CD4-positive, alpha-beta memory T cell (primary cell): ENCODE data around the gene IRF6. TPM values are rescaled to one million over a fixed set of nuclear protein-coding genes. Genes with fewer than 3 reads are reported as not detected.
A peak's percentile ranks its signal among the peaks of the same experiment; 100 is the strongest.

ENCODE experiments used
- CTCF ChIA-PET: fragments of 350-600 bp; sonication (Branson Sonifier 250); formaldehyde crosslinking; loops from one replicate; lab custom pipeline; 2021; ENCODE audit warnings: inconsistent platforms; ENCODE audit not compliant: partially characterized antibody; lab: Charles Lee
- POLR2A ChIA-PET: fragments of 350-600 bp; sonication (Branson Sonifier 250); formaldehyde crosslinking; loops from one replicate; lab custom pipeline; 2021; ENCODE audit not compliant: partially characterized antibody; lab: Charles Lee
- DNase-seq, 5 donors: peaks; one replicate each; pipeline versions ENCODE4 v3.0.0 to v3.0.0-alpha.2; 2020 to 2022; ENCODE audit warnings: mixed read lengths in 1 of 5
- H3K27ac ChIP-seq: one replicate; pipeline ENCODE4 v1.7.0; 2013; ENCODE audit warnings: low read depth, low read length
- H3K27me3 ChIP-seq: 2 replicates; pipeline ENCODE4 v1.7.0; 2013; ENCODE audit warnings: mild to moderate bottlenecking, low read length, moderate library complexity; ENCODE audit not compliant: insufficient read depth
- H3K36me3 ChIP-seq: 2 replicates; pipeline ENCODE4 v1.7.0; 2013; ENCODE audit warnings: mild to moderate bottlenecking, low read length, moderate library complexity; ENCODE audit not compliant: insufficient read depth
- H3K4me1 ChIP-seq: 2 replicates; pipeline ENCODE4 v1.7.0; 2013; ENCODE audit warnings: mild to moderate bottlenecking, low read length, moderate library complexity; ENCODE audit not compliant: insufficient read depth
- H3K4me3 ChIP-seq, 2 donors: one replicate each; pipeline ENCODE4 v1.7.0; 2013; ENCODE audit warnings: low read length in 2 of 2, mild to moderate bottlenecking in 1 of 2
- H3K9me3 ChIP-seq, 2 donors: one replicate each; pipeline ENCODE4 v1.7.0; 2013; ENCODE audit warnings: low read length in 2 of 2, control low read depth in 1 of 2; ENCODE audit not compliant: control insufficient read depth in 1 of 2
- H3K27ac Mint-ChIP-seq, 7 donors: one replicate each; pipeline ENCODE4 v1.8.0; 2020 to 2021; ENCODE audit warnings: mixed read lengths in 7 of 7, mild to moderate bottlenecking in 6 of 7, inconsistent platforms in 3 of 7, moderate library complexity in 3 of 7
- H3K27me3 Mint-ChIP-seq, 2 donors: one replicate each; pipeline ENCODE4 v1.8.0; 2020 to 2021; ENCODE audit warnings: mixed read lengths in 2 of 2
- H3K36me3 Mint-ChIP-seq, 2 donors: one replicate each; pipeline ENCODE4 v1.8.0; 2020 to 2021; ENCODE audit warnings: mixed read lengths in 2 of 2, inconsistent platforms in 1 of 2, mild to moderate bottlenecking in 1 of 2
- H3K4me1 Mint-ChIP-seq, 4 donors: one replicate each; pipeline ENCODE4 v1.8.0; 2020 to 2021; ENCODE audit warnings: mixed read lengths in 4 of 4, mild to moderate bottlenecking in 1 of 4
- H3K4me3 Mint-ChIP-seq, 8 donors: one replicate each; pipeline ENCODE4 v1.8.0; 2020 to 2021; ENCODE audit warnings: mixed read lengths in 8 of 8, mild to moderate bottlenecking in 7 of 8, moderate library complexity in 6 of 8, inconsistent platforms in 3 of 8
- H3K9me3 Mint-ChIP-seq, 8 donors: one replicate each; pipeline ENCODE4 v1.8.0; 2020 to 2021; ENCODE audit warnings: mixed read lengths in 8 of 8, mild to moderate bottlenecking in 5 of 8, inconsistent platforms in 3 of 8, moderate library complexity in 1 of 8
- intact Hi-C: fragments of 100-400 bp; cut with micrococcal nuclease; formaldehyde crosslinking; loops from one replicate; pipeline ENCODE4 v1.15.1; 2023
- polyA plus RNA-seq, 2 donors: library from polyadenylated mRNA; unstranded; fragments of 300-500 nt; fragmentation: Illumina TruSeq; gene quantifications; one replicate each; pipeline ENCODE4 v1.2.3, GENCODE V29; 2021
- total RNA-seq, 2 experiments: library from RNA; stranded (reverse); gene quantifications; one replicate each; pipeline ENCODE4 v1.2.3, GENCODE V29; 2021

IRF6 gene
- total and polyA plus RNA-seq, 4 experiments from 2014 or later = 0.15 to 0.50 (median 0.42) TPM; not detected in 1

- ChIA-PET POLR2A (interaction anchor here (0.7 kb wide), 1 partner anchor 42 kb away, joined by 3 read pairs; no protein-coding TSS in a partner anchor), CTCF (interaction anchor here (0.6 to 4.3 kb wide), 4 partner anchors 8 to 43 kb away, joined by 3 to 58 read pairs (median 10); partner anchors contain the start of gene UTP25)
- Mint-ChIP-seq H3K4me3 (no peak overlapping the region), H3K27ac (peak overlapping the region in 3 of 7 donors; percentile 50 to 62 (median 53)), H3K4me1 (peaks cover 2 to 12% (median 4%) of the 10 kb centered on the region in 4 donors), H3K27me3 (peaks cover 7 to 17% of the 10 kb centered on the region in 2 donors), H3K9me3 (no peaks in the 10 kb centered on the region), H3K36me3 (no peaks in the 10 kb centered on the region)
- H3K9me3 ChIP-seq = no peaks in the 10 kb centered on the region
- no peaks in the 10 kb centered on the region for H3K36me3 ChIP-seq
- H3K27me3 ChIP-seq = no peaks in the 10 kb centered on the region
- no peak overlapping the region for H3K4me3 ChIP-seq
- H3K4me1 ChIP-seq = peaks cover 7% of the 10 kb centered on the region
- intact Hi-C loops = no loop called here
- H3K27ac ChIP-seq = no peak overlapping the region
- no peak for DNase-seq
Measured at GRCh38 chr1:209815931-209816341, 10.0 kb upstream of the IRF6 start.

- peaks cover 2 to 12% (median 4%) of the 10 kb centered on the region in 4 donors for H3K4me1 Mint-ChIP-seq
- H3K4me1 ChIP-seq = peaks cover 7% of the 10 kb centered on the region
- H3K4me3 Mint-ChIP-seq = no peak overlapping the region
- DNase-seq = peak in 2 of 5 donors; percentile 11 to 12
- no peaks in the 10 kb centered on the region for H3K36me3 ChIP-seq
- CTCF ChIA-PET = interaction anchor here (0.6 to 4.3 kb wide), 4 partner anchors 9 to 44 kb away, joined by 3 to 58 read pairs (median 10); partner anchors contain the start of gene UTP25
- intact Hi-C loops = no loop called here
- H3K27me3 ChIP-seq = no peaks in the 10 kb centered on the region
- peak overlapping the region in 3 of 7 donors; percentile 50 to 75 (median 62) for H3K27ac Mint-ChIP-seq
- peaks cover 4 to 14% of the 10 kb centered on the region in 2 donors for H3K27me3 Mint-ChIP-seq
- POLR2A ChIA-PET = interaction anchor here (0.9 kb wide), 1 partner anchor 9 kb away, joined by 3 read pairs; no protein-coding TSS in a partner anchor
- H3K4me3 ChIP-seq = no peak overlapping the region
- H3K9me3 Mint-ChIP-seq = no peaks in the 10 kb centered on the region
- H3K9me3 ChIP-seq = no peaks in the 10 kb centered on the region
- no peak overlapping the region for H3K27ac ChIP-seq
- no peaks in the 10 kb centered on the region for H3K36me3 Mint-ChIP-seq
Measured at GRCh38 chr1:209815490-209815889, 9.5 kb upstream of the IRF6 start.

- POLR2A ChIA-PET = no interaction called here
Measured at GRCh38 chr1:209813902-209814301, 8.0 kb upstream of the IRF6 start.

DNA sequence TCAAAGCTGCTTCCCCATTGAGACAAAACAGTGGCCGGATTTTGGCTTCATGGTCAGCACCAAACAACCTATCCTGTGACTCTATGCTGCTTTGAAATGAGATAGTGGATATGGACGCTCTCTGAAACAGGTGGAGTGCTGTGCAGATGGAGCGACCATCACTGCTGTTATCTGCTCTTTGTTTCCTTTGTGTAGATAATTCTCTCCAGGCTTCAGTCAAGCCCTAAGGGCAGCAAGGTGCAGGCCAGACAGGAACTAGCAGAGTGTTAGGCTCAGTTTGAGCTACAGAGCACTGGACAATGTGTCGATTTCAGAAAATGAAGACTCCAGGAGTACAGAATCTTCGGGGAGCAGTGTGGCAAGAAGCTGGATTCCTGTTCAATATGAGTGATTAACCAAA lies 4.8 kb upstream of the IRF6 start:
- H3K9me3 Mint-ChIP-seq = no peaks in the 10 kb centered on the region
- no peak overlapping the region for H3K4me3 Mint-ChIP-seq
- H3K4me1 ChIP-seq = peaks cover 10% of the 10 kb centered on the region
- H3K4me1 Mint-ChIP-seq = peaks cover 4 to 14% (median 8%) of the 10 kb centered on the region in 4 donors
- POLR2A ChIA-PET = no interaction called here
- no peak for DNase-seq
- H3K27ac ChIP-seq = no peak overlapping the region
- CTCF ChIA-PET = interaction anchor here (3.8 kb wide), 1 partner anchor 12 kb away, joined by 46 read pairs; no protein-coding TSS in a partner anchor
- H3K4me3 ChIP-seq = no peak overlapping the region
- intact Hi-C loops = no loop called here
- H3K36me3 ChIP-seq = no peaks in the 10 kb centered on the region
- H3K27me3 Mint-ChIP-seq = peaks cover 0 to 2% of the 10 kb centered on the region in 2 donors
- no peaks in the 10 kb centered on the region for H3K36me3 Mint-ChIP-seq
- no peaks in the 10 kb centered on the region for H3K9me3 ChIP-seq
- no peaks in the 10 kb centered on the region for H3K27me3 ChIP-seq
- no peak overlapping the region for H3K27ac Mint-ChIP-seq

More at GRCh38 chr1:209813902-209814301, 8.0 kb upstream of the IRF6 start:
- no peaks in the 10 kb centered on the region for H3K9me3 Mint-ChIP-seq
- H3K36me3 Mint-ChIP-seq = no peaks in the 10 kb centered on the region
- CTCF ChIA-PET = interaction anchor here (1.4 to 4.3 kb wide), 3 partner anchors 10 to 26 kb away, joined by 3 to 58 read pairs (median 15); partner anchors contain the start of gene UTP25
- H3K27ac Mint-ChIP-seq = no peak overlapping the region
- no peak overlapping the region for H3K4me3 ChIP-seq
- no peaks in the 10 kb centered on the region for H3K36me3 ChIP-seq
- H3K27me3 ChIP-seq = no peaks in the 10 kb centered on the region
- H3K4me1 ChIP-seq = peaks cover 7% of the 10 kb centered on the region
- H3K27me3 Mint-ChIP-seq = peaks cover 2 to 11% of the 10 kb centered on the region in 2 donors
- intact Hi-C loops = no loop called here
- H3K4me3 Mint-ChIP-seq = no peak overlapping the region
- no peaks in the 10 kb centered on the region for H3K9me3 ChIP-seq
- no peak overlapping the region for H3K27ac ChIP-seq
- H3K4me1 Mint-ChIP-seq = peaks cover 2 to 12% (median 4%) of the 10 kb centered on the region in 4 donors
- no peak for DNase-seq

DNA sequence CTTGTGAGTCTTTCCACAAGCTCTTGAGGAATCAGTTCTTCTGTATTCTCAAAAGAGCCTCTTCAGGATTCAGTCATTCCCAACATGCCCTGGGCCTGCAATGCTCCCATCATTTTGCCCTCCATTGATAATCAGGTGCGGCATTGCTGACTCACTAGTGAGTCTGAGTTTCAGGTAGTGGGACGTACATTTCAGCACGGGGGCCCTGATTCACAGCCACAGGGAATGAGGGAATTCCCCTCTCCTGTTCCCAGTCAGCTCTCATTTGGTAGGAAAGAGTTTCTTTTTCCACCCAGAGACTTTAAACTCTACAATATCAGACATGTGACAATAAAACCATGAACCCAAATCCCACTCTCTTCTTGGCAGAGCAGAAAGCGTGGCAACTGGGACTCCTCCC lies 3.7 kb upstream of the IRF6 start:
- peak overlapping the region in 1 of 7 donors; percentile 62 for H3K27ac Mint-ChIP-seq
- no peak for DNase-seq
- ChIA-PET POLR2A (no interaction called here), CTCF (interaction anchor here (3.8 kb wide), 1 partner anchor 13 kb away, joined by 46 read pairs; no protein-coding TSS in a partner anchor)
- intact Hi-C loops = no loop called here
- Histone ChIP-seq H3K27ac (no peak overlapping the region), H3K27me3 (no peaks in the 10 kb centered on the region), H3K9me3 (no peaks in the 10 kb centered on the region), H3K36me3 (no peaks in the 10 kb centered on the region), H3K4me3 (no peak overlapping the region), H3K4me1 (peaks cover 12% of the 10 kb centered on the region)
- no peaks in the 10 kb centered on the region for H3K9me3 Mint-ChIP-seq
- no peak overlapping the region for H3K4me3 Mint-ChIP-seq
- peaks cover 6 to 13% (median 7%) of the 10 kb centered on the region in 4 donors for H3K4me1 Mint-ChIP-seq
- H3K36me3 Mint-ChIP-seq = no peaks in the 10 kb centered on the region
- peaks cover 0 to 2% of the 10 kb centered on the region in 2 donors for H3K27me3 Mint-ChIP-seq

- no peak for DNase-seq
- no peak overlapping the region for H3K4me3 Mint-ChIP-seq
- H3K27me3 Mint-ChIP-seq = peaks cover 0 to 2% of the 10 kb centered on the region in 2 donors
- ChIA-PET CTCF (interaction anchor here (1.0 to 3.8 kb wide), 3 partner anchors 14 to 183 kb away, joined by 4 to 46 read pairs (median 11); no protein-coding TSS in a partner anchor), POLR2A (interaction anchor here (0.6 to 0.8 kb wide), 2 partner anchors 8 to 27 kb away, joined by 3 read pairs; no protein-coding TSS in a partner anchor)
- H3K4me3 ChIP-seq = no peak overlapping the region
- H3K4me1 Mint-ChIP-seq = peaks cover 6 to 13% (median 10%) of the 10 kb centered on the region in 4 donors
- no peak overlapping the region for H3K27ac ChIP-seq
- H3K27me3 ChIP-seq = no peaks in the 10 kb centered on the region
- no peak overlapping the region for H3K27ac Mint-ChIP-seq
- no peaks in the 10 kb centered on the region for H3K36me3 Mint-ChIP-seq
- intact Hi-C loops = no loop called here
- H3K9me3 ChIP-seq = no peaks in the 10 kb centered on the region
- no peaks in the 10 kb centered on the region for H3K36me3 ChIP-seq
- peaks cover 0 to 1% (median 0%) of the 10 kb centered on the region in 8 donors for H3K9me3 Mint-ChIP-seq
- peaks cover 12% of the 10 kb centered on the region for H3K4me1 ChIP-seq
Measured at GRCh38 chr1:209808059-209808581, 2.2 kb upstream of the IRF6 start.

DNA sequence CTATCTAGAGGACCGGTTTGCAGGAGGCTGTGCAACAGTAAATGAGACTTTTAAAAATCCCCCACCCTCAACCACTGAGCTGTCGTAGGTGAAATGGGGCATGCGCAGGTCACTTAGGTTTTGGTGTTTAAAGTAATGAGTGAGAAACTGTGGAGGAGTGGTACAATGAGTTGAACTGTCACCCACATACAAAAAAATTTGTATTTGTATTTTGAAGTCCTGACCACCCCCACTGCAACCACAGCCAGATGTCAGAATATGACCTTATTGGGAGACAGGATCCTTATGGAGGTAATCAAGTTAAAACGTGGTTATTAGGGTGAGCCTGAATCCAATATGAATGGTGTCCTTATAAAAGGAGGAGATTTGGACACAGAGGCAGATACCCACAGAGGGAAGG lies 1.6 kb upstream of the IRF6 start:
- ChIA-PET POLR2A (interaction anchor here (0.6 kb wide), 1 partner anchor 26 kb away, joined by 3 read pairs; no protein-coding TSS in a partner anchor), CTCF (interaction anchor here (1.0 to 3.8 kb wide), 3 partner anchors 15 to 183 kb away, joined by 4 to 46 read pairs (median 11); no protein-coding TSS in a partner anchor)
- Mint-ChIP-seq H3K9me3 (peaks cover 0 to 1% (median 0%) of the 10 kb centered on the region in 8 donors), H3K27me3 (peaks cover 0 to 2% of the 10 kb centered on the region in 2 donors), H3K4me1 (peaks cover 6 to 13% (median 10%) of the 10 kb centered on the region in 4 donors), H3K4me3 (no peak overlapping the region), H3K27ac (no peak overlapping the region), H3K36me3 (no peaks in the 10 kb centered on the region)
- no peak for DNase-seq
- Histone ChIP-seq H3K36me3 (no peaks in the 10 kb centered on the region), H3K27me3 (no peaks in the 10 kb centered on the region), H3K27ac (no peak overlapping the region), H3K4me3 (no peak overlapping the region), H3K4me1 (peaks cover 12% of the 10 kb centered on the region), H3K9me3 (no peaks in the 10 kb centered on the region)
- intact Hi-C loops = loop anchor here (2.0 kb wide), 1 partner anchor 19 kb away; the partner anchor contains the start of gene UTP25
